GM21825 (cell line): ENCODE measurements around the gene ACKR3.

Experiments
- ATAC-seq: cut with Tn5 transposase; IDR thresholded peaks from one replicate; pipeline ENCODE4 v1.9.1; 2021; ENCODE audit warnings: mild to moderate bottlenecking, moderate library complexity; ENCODE audit not compliant: unreplicated experiment

The ACKR3 gene

GRCh38 chr2:236548179-236548921 is 21.3 kb upstream of the ACKR3 start:
- no peak for ATAC-seq

- ATAC-seq = no peak
Observed at GRCh38 chr2:236549165-236549564, 20.5 kb upstream of the ACKR3 start.

DNA sequence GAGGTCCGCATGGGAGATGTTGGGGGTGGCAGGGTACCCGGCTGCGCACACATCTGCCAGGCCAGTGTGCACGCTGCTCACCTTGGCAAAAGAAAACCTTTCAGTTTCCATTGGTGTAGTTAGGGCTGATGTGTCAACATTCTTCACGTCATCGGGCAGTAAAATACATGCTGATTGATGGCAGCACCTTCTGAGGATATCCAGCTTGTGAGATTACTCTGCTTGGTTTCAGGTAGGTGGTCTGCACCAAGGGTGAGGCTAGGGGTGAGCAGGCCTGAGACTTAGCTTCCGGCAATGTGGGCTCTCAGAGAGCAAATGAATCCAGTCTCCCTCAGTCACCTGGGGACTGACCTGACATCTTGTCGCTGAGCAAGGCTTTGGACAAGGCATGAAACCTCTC is 19.3 kb upstream of the ACKR3 start:
- no peak for ATAC-seq

DNA sequence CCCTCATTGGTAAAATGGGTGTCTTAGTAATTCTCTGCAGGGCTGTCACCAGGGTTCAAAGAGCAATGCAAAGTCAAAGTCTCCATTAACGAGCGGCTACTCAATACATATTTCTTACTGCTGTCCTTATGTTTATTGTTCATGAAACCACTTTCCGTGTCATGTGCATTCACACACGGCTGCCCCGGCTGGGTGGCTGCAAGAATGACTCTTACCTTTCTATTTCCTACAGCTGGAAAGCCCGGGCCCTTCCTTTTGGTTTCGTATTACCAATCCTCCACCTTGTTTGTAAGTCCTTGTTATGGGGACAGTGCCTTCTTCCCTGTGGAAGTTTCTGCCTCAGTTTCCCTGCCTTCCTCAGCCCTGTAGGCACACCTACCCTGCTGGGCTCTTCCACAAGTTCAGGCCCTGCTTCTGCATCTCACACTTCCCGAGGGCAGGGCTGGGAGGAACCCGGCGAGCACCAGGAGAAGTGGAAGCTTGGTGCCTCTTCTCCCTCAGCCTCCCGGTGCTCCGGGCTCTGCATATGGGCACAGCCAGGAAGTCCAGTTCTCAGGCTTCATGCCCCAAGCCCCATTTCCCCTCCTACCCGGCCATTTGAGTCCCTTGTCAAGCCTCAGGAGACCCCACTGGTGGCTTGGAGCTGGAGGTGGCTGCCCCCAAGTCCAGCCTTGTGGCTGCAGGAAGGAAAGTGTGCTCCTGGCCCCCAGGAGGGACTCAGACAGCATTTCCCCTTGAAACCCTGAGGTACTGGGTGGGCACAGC is 18.7 kb upstream of the ACKR3 start:
- peak; percentile 38 for ATAC-seq

GRCh38 chr2:236551471-236552211 is 18.0 kb upstream of the ACKR3 start:
- ATAC-seq = peak; percentile 34

- ATAC-seq = peak; percentile 17
Observed at GRCh38 chr2:236552212-236552542, 17.4 kb upstream of the ACKR3 start.

GRCh38 chr2:236552581-236553363 is 16.9 kb upstream of the ACKR3 start:
- ATAC-seq = no peak

DNA sequence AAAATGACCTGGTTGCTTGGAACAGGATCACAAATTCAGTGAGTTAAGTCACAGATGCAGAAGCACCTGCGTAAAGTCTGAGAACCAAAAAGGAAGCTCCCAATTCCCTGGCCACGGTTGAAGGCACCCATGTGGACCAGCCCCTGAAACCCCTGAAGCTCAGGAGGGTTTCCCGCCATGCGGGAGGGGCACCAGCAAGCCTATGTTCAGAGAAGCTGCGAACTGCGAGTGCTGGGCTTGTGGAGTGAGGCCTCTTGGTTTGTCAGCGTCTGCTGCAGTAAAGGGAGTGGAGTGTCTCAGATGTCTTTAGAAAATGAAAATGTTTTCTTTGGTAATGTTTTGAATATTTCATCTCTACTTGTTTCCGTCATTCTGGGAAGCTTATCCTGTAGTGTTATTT is 16.1 kb upstream of the ACKR3 start:
- no peak for ATAC-seq

- no peak for ATAC-seq
Observed at GRCh38 chr2:236554629-236555282, 14.9 kb upstream of the ACKR3 start.

DNA sequence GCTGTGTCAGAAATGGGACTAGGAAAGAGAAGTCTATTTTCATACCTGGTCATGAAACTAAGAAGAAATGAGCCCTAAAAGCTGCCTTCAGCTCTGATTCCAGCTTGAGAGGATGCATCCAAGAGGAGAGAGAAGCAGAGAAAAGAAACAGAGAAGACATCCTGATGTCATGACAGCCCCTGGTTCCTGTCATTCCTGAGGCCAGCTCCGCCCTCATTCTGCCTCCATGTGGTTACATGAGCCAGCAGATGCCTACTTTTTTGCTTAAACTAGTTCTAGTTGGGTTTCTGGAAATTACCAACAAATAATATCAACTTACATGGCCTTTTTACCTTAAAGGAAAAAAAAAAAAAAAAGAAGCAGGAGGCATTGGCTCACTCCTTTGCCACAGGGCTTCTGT is 14.1 kb upstream of the ACKR3 start:
- ATAC-seq = no peak

GRCh38 chr2:236557306-236558030 is 12.2 kb upstream of the ACKR3 start:
- no peak for ATAC-seq

DNA sequence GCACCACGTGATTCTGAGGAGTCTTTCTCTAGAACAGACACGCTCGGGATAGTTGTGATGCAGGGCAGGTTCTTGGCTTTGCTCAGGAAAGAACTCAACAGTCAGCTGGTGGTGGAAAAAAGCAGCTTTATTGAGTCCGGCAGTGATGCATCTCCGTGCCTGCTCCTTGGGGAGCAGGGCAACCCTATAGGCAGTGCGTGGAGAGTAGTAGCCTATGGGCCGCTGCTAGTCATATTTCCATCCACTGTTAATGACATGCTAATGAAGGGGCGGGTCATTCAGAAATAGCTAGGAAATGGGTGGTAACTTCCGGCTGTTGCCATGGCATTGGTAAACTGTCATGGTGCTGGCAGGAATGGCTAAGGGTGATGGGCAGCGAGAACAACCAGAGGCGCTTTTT is 11.6 kb upstream of the ACKR3 start:
- ATAC-seq = no peak

GRCh38 chr2:236558993-236559978 is 10.3 kb upstream of the ACKR3 start:
- no peak for ATAC-seq

DNA sequence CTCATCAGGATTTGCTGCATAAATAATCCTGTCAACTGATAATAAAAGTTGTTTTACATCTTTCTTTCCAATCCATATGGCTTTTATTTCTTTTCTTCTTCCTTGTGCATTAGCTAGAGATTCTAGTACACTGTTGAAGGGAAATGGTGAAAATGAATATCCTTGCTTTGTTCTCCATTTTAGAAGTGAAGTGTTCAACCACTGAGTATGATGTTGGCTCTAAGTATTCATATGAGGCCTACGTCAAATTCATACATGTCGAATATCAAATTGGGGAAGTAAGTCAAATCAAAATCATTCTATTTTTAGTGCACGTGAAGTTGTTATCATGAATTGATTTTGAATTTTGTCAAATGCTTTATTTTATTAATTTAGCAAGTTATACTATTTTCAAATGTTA is 7.8 kb upstream of the ACKR3 start:
- ATAC-seq = no peak

- no peak for ATAC-seq
Observed at GRCh38 chr2:236562434-236562833, 7.2 kb upstream of the ACKR3 start.

DNA sequence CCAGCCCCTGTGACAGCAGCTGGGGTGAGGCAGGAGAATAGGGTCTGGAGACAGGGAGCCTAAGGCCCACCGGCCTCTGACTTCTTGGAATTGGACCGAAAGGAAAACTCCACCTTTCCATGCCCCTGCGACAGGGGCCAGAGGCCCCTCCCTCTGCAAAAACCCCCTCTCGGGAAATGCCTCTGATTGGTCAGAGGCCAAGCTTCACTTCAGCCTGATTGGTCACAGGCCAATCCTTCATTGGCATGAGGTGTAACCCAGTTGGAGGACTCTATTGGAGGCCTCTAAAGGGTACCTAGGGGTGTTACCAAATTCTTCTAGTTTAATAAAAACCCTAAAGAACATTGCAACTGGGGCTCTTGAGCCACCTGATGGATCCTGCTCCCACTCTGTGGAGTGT is 5.7 kb upstream of the ACKR3 start:
- no peak for ATAC-seq

DNA sequence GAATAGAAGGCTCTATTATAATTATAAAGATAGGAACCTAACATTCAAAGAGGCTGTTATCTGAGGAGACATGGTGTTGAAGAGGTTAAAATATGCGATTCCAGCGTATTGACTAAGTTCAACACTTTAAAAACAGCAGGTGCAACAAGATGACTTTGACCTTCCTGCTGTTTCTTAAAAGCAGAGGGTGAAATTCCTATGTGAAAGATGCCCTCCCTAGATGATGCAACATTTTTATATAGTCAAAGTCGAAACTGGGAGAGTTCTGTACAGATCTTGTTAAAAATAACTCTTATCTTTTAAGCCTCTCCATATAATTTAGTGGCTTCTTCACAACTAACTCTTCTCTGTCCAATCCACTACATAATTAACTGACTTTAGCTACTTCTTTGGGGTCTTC is 4.4 kb upstream of the ACKR3 start:
- no peak for ATAC-seq

DNA sequence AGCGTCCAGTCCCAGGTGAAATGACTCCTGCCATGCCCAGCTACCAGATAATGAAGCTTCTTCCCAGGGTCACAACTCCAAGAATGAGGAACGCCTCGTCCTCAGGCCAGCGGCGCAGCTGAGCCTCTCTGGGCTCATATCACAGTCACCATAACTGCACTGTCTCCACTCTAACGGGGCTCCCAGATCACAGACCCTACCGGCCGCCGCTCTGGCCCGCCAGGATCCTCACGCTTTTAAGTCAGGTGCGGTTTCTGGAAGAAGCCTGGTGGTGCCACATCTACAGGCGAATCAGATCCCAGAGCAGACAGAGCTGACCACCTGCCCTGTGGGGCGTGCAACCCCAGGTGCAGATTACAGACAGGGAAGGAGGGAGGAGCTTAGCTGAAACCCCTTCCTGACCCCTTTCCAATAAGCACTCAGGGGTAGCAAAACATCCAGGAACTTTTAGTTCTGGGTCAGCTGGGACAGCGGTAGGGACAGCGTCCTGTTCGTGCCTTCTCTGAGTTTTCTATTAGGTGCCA is 3.7 kb upstream of the ACKR3 start:
- ATAC-seq = no peak

DNA sequence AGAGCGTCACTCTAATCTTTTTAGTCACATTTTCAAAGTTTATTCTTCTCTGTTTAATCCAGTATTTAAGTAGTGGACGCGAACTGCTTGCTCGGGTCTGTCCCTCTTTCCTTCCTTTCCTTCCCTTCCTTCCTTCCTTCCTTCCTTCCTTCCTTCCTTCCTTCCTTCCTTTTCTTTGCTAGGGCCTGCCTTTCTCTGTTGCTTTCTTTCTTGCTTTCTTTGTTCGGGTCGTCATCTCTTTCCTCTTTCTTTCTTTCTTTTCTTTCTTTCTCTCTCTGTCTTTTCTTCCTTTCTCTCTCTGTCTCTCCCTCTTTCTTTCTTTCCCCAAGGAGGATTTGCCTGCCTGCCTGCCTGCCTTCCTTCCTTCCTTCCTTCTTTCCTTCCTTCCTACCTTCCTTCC is 3.0 kb upstream of the ACKR3 start:
- ATAC-seq = no peak
